Renal cortex interstitium (tissue), 11 donors: ENCODE results near the gene DAZAP1. TPM values are rescaled to one million over a fixed set of nuclear protein-coding genes. Genes with fewer than 3 reads are reported as not detected.

ENCODE experiments used
- DNase-seq, 11 donors: peaks; one replicate each; pipeline ENCODE4 v3.0.0-alpha.2; 2013; ENCODE audit warnings: low read depth in 9 of 11, low spot score in 4 of 11; ENCODE audit errors: extremely low read depth in 1 of 11
- polyA plus RNA-seq, 3 donors: library from polyadenylated mRNA; unstranded; fragments of 120-200 nt; gene quantifications; one replicate each; pipeline ENCODE4 v1.2.1, GENCODE V29; 2013; ENCODE audit not compliant: insufficient read length in 3 of 3

Gene DAZAP1
- polyA plus RNA-seq, 3 donors: 79.6 to 103 (median 90.2) TPM

- DNase-seq: no peak
Measured at GRCh38 chr19:1400281-1401137, 6.9 kb upstream of the DAZAP1 start.

GRCh38 chr19:1401138-1401888, 6.1 kb upstream of the DAZAP1 start, which contains the start of gene GAMT:
Gene GAMT (minus strand): TSS chr19:1401542. CDS start chr19:1401476, 66 bp downstream.
- DNase-seq: no peak

- DNase-seq: no peak
Measured at GRCh38 chr19:1401889-1402217, 5.5 kb upstream of the DAZAP1 start.

- DNase-seq: no peak
Measured at GRCh38 chr19:1402411-1403070, 4.8 kb upstream of the DAZAP1 start.

- DNase-seq: peak; percentile 91 to 99 (median 98)
Measured at GRCh38 chr19:1406774-1407527, 435 bp upstream of the DAZAP1 start.

GRCh38 chr19:1408300-1409203, 1.2 kb downstream of the DAZAP1 start:
- no peak for DNase-seq

- DNase-seq: no peak
Measured at GRCh38 chr19:1409204-1410005, 2.0 kb downstream of the DAZAP1 start.

GRCh38 chr19:1410136-1410786, 2.9 kb downstream of the DAZAP1 start:
- DNase-seq: no peak

GRCh38 chr19:1410789-1411188, 3.4 kb downstream of the DAZAP1 start:
- no peak for DNase-seq

- DNase-seq: no peak
Measured at GRCh38 chr19:1411255-1412191, 4.1 kb downstream of the DAZAP1 start.

GRCh38 chr19:1412323-1412923, 5.0 kb downstream of the DAZAP1 start:
- no peak for DNase-seq

GRCh38 chr19:1412995-1413800, 5.8 kb downstream of the DAZAP1 start:
- DNase-seq: no peak

- no peak for DNase-seq
Measured at GRCh38 chr19:1416014-1416841, 8.8 kb downstream of the DAZAP1 start.

- no peak for DNase-seq
Measured at GRCh38 chr19:1417145-1417544, 9.8 kb downstream of the DAZAP1 start.
